ENCODE measurements around the gene CADM1. TPM values are rescaled to one million over a fixed set of nuclear protein-coding genes. Genes with fewer than 3 reads are reported as not detected.

The CADM1 gene
- total RNA-seq, 1 experiment from 2014 or later = 0.79 TPM

- Histone ChIP-seq H3K79me2 (ENCODE audit: insufficient read depth, low read length) (no peaks in the 10 kb centered on the region), H3K4me3 (replicated peaks in 1 of 2; ENCODE audit: low read depth in 1 of 2, low read length in 2 of 2) (no peak overlapping the region), H2AFZ (ENCODE audit: low read depth, low read length, poor library complexity, severe bottlenecking) (no peak overlapping the region), H3K27ac (ENCODE audit: low read depth, low read length) (no peak overlapping the region), H3K36me3 (ENCODE audit: control insufficient read depth in 1 of 2, insufficient read depth in 2 of 2, low read length in 2 of 2) (no peaks in the 10 kb centered on the region), H3K9me2 (ENCODE audit: insufficient read depth) (no peaks in the 10 kb centered on the region), H4K20me1 (ENCODE audit: insufficient read depth) (no peaks in the 10 kb centered on the region), H3K4me1 (ENCODE audit: control insufficient read depth in 1 of 2, insufficient read depth in 2 of 2, low read length in 2 of 2) (no peaks in the 10 kb centered on the region), H3K27me3 (ENCODE audit: insufficient read depth, low read length) (no peaks in the 10 kb centered on the region), H3K9ac (ENCODE audit: low read length) (no peak overlapping the region), H3K9me3 (ENCODE audit: control insufficient read depth in 1 of 2, insufficient read depth in 1 of 2, low read depth in 1 of 2, low read length in 2 of 2) (peaks cover 0 to 6% of the 10 kb centered on the region in 2 experiments; a peak in 1 of 4 replicates), H3K4me2 (ENCODE audit: low read length) (no peak overlapping the region)
- RAD21 ChIA-PET (ENCODE audit: low non-redundant PET in 1 of 2, low total read pairs in 2 of 2, uncharacterized antibody in 2 of 2, unreplicated experiment in 2 of 2) = no interaction called here
- DNase-seq (ENCODE audit: low read depth, low spot score) (no peak), ATAC-seq (no peak)
- CTCF ChIA-PET = no interaction called here
- POLR2A ChIA-PET = no interaction called here
- intact Hi-C loops (cut with micrococcal nuclease) = no loop called here
- BruUV-seq (replicated peaks) = no TSS peak
- TF ChIP-seq CEBPB (IDR thresholded peaks at IDR 0.05; ENCODE audit: low read depth) = no peak
- no peak for TF ChIP-seq SP1 (IDR thresholded peaks at IDR 0.05; ENCODE audit: low read depth)
- TF ChIP-seq TCF7L2 (IDR thresholded peaks at IDR 0.05; ENCODE audit: borderline replicate concordance, extremely low read depth, insufficient read depth, insufficient read length) = no peak
- TF ChIP-seq CTCF (IDR thresholded peaks at IDR 0.05 in 2 of 3, conservative IDR thresholded peaks at IDR 0.05 in 1 of 3; ENCODE audit: borderline replicate concordance in 1 of 3, insufficient read depth in 1 of 3, low read depth in 2 of 3, low read length in 2 of 3) = no peak
- TF ChIP-seq SIN3A (IDR thresholded peaks at IDR 0.05; ENCODE audit: low read depth) = no peak
- TF ChIP-seq EGR1 (IDR thresholded peaks at IDR 0.05; ENCODE audit: low read depth) = no peak
- TF ChIP-seq ZBTB33 (IDR thresholded peaks at IDR 0.05; ENCODE audit: extremely low read depth, insufficient replicate concordance, low read length) = no peak
- no peak for TF ChIP-seq RAD21 (IDR thresholded peaks at IDR 0.05; ENCODE audit: low read depth)
- no peak for TF ChIP-seq SRF (IDR thresholded peaks at IDR 0.05; ENCODE audit: low read depth)
- TF ChIP-seq EZH2 (IDR thresholded peaks at IDR 0.05) = no peak
- TF ChIP-seq CBX3 (IDR thresholded peaks at IDR 0.05; ENCODE audit: low read depth) = no peak
- TF ChIP-seq ZFX (IDR thresholded peaks at IDR 0.05) = no peak
- TF ChIP-seq JUND (IDR thresholded peaks at IDR 0.05) = no peak
- no peak for TF ChIP-seq REST (IDR thresholded peaks at IDR 0.05; ENCODE audit: low read depth)
- TF ChIP-seq ELF1 (IDR thresholded peaks at IDR 0.05; ENCODE audit: borderline replicate concordance, low read depth) = no peak
Measured at GRCh38 chr11:115488945-115489344, 15.3 kb downstream of the CADM1 start.

Measured in HCT116 (cell line).